Epithelial cell of esophagus (primary cell): ENCODE data around the gene DOK4.

Experiments used
- DNase-seq: peaks from one replicate; pipeline ENCODE4 v3.0.0; 2010; ENCODE audit warnings: low read depth
- H3K4me3 ChIP-seq: 2 replicates; pipeline ENCODE4 v1.5.1; 2011; ENCODE audit warnings: mild to moderate bottlenecking, low read length, control low read depth
- CTCF ChIP-seq: IDR thresholded peaks from 2 replicates; pipeline ENCODE4 v1.5.1; 2011; ENCODE audit warnings: low read depth, mild to moderate bottlenecking, low read length, control low read depth, inconsistent platforms; ENCODE audit not compliant: insufficient read depth; ENCODE audit errors: missing control alignments

The DOK4 gene

GRCh38 chr16:57513371-57514102 lies 27.2 kb upstream of the DOK4 start:
- no peak for TF ChIP-seq CTCF
- no peak for DNase-seq
- no peak overlapping the region for H3K4me3 ChIP-seq

- TF ChIP-seq CTCF = no peak
- DNase-seq = no peak
- no peak overlapping the region for H3K4me3 ChIP-seq
Observed at GRCh38 chr16:57512296-57513001, 26.2 kb upstream of the DOK4 start.

GRCh38 chr16:57510016-57510871 lies 24.0 kb upstream of the DOK4 start:
- DNase-seq = no peak
- no peak for TF ChIP-seq CTCF
- no peak overlapping the region for H3K4me3 ChIP-seq

- no peak overlapping the region for H3K4me3 ChIP-seq
- no peak for DNase-seq
- TF ChIP-seq CTCF = no peak
Observed at GRCh38 chr16:57509231-57509923, 23.1 kb upstream of the DOK4 start.

GRCh38 chr16:57508035-57508425 lies 21.7 kb upstream of the DOK4 start:
- DNase-seq = no peak
- no peak overlapping the region for H3K4me3 ChIP-seq
- no peak for TF ChIP-seq CTCF

- H3K4me3 ChIP-seq = no peak overlapping the region
- TF ChIP-seq CTCF = no peak
- no peak for DNase-seq
Observed at GRCh38 chr16:57507136-57508034, 21.1 kb upstream of the DOK4 start.
